Frontal cortex (tissue), 4 donors: Measurements from ENCODE around the gene CNOT4. TPM values are rescaled to one million over a fixed set of nuclear protein-coding genes. Genes with fewer than 3 reads are reported as not detected.

Experiments
- DNase-seq, 2 donors: peaks; one replicate each; pipeline ENCODE4 v3.0.0; 2012; ENCODE audit warnings: low spot score in 2 of 2
- FAIRE-seq: peaks from 2 replicates; lab custom pipeline; 2012; peaks lifted over from hg19 to GRCh38; lab: Jason Lieb, UNC
- total RNA-seq: library from RNA; depleted of rRNA; stranded (reverse); fragments of >200 nt; gene quantifications from one replicate; pipeline ENCODE4 v1.2.3, GENCODE V29; 2014
- donor health status: control.
- donor health status: control.
- donor health status: control.

Gene CNOT4
- total RNA-seq, 1 donor from 2014 or later, result 21.6 TPM

DNA sequence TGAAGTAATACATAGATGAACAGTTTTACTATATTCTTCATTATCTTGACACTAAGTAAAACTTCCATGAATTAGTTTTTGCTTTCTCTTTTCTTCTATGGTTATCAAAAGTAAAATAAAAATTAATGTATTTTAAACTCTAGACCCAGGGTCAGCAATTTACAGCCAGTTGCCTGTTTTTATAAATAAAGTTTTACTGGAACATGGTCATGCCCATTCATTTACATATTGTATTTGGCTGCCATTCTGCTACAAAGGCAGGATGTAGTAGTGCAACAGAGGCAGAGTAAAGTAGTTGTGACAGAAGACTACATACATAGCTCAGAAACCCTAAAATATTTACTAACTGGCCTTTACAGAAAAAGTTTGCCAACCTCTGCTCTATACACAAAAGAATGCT, 98.8 kb downstream of the CNOT4 start:
- DNase-seq (no peak), FAIRE-seq (no peak)

DNA sequence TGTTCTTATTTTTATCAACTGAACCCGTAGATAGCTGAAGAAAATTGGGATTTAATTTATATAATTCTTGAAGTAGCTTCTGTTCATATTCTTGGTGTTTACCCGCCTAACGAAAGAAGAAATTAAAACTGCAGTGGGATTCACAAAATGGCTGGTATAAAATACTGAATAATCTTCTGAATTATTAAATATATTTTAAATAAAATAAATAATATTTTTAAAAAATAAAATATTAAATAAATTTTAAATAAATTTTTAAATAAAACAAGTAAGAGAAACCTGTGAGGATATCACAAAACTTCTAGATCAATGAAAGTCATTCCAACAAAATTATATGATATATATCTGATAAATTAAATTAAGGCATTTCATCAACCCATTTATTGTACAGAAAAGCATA, 99.4 kb downstream of the CNOT4 start:
- FAIRE-seq, result peak; percentile 91

DNA sequence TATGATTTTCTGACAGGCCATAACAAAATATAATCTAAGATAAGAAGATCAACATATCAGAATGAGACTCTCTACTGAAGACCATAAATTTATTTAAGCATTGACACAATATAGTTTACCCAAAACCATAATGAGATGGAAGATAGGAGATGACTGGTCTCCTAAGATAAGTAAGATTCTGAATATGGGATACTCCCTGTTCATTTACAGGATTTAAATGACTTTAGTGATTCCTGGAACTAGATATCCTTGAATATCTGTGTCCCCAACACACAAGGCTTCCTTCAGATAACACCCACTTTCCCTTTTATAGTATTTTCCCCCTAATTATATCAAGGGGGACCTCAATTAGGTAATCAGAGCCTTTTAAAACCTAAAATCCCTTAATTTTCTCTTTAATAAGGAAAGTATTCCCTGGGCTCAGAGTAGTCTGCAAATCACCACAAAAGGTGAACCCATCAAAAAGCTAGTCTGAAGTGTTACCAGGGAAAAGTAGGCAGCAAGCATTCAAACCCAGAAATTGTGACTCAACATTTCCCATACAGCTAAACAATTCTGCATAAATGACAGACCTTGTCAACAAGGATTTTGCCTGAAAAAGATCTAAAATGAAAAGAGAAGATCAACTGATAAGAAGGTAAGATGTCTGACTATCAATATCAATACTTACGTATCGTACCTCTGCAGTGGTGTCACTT, 99.9 kb downstream of the CNOT4 start:
- FAIRE-seq (no peak), DNase-seq (no peak)

More for the DNA sequence above, 99.4 kb downstream of the CNOT4 start:
- DNase-seq, result no peak

- DNase-seq, result no peak
- no peak for FAIRE-seq
Measured at GRCh38 chr7:135407884-135408283, 102.0 kb downstream of the CNOT4 start.

DNA sequence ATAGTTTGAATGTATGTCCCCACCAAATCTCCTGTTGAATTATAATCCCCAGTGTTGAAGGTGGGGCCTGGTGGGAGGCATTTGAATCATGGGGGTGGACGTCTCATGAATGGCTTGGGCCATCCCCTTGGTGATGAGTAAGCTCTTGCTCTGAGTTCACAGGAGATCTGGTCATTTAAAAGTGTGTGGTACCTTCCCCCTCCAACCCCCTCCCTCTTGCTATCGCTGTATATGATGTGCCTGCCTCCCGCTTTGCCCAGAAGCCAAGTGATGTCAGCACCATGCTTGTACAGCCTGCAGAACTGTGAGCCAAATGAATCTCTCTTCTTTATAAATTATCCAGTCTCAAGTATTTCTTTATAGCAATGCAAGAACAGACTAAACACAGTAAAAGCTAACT, 103.0 kb downstream of the CNOT4 start:
- no peak for FAIRE-seq
- DNase-seq, result no peak

- no peak for FAIRE-seq
- DNase-seq, result no peak
Measured at GRCh38 chr7:135405969-135406368, 103.9 kb downstream of the CNOT4 start.

DNA sequence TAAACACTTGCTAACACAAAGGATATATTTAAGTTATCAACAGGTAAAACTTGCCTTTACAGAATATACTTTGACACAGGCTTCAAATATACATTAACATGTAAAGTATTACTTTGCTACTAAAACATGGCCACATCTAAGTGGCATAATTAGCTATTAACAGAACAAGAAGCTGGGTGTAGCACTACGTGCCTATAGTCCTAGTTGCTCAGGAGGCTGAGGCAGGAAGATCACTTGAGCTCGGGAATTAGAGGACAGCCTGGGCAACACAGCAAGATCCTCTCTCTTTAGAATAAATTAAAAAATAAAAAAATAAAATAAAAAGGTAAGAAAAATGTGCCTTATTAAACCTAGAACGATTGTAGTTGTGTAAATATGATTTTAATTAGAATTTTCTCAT, 106.6 kb downstream of the CNOT4 start:
- FAIRE-seq (no peak), DNase-seq (no peak)

DNA sequence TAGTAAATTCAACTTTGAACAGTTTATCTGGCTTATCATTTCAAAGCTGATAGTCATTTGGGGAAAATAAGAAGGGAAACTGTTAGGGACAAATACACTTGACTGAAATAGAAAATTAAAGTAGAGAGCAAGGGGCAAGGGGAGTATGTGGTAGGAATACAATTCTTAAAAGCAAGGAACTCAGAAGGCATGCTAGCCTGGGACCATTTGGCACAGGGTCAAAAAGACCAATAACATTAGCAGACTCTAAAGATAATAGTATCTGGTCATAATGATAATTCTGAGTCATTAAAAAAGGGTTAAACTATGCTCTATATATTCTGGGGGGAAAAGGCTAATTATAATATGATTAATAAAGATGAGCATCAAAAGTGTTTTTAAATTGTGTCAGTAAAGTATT, 112.2 kb downstream of the CNOT4 start:
- no peak for FAIRE-seq
- DNase-seq, result no peak

GRCh38 chr7:135392701-135393100, 117.2 kb downstream of the CNOT4 start:
- FAIRE-seq, result no peak
- no peak for DNase-seq

- FAIRE-seq, result no peak
- no peak for DNase-seq
Measured at GRCh38 chr7:135391514-135391913, 118.4 kb downstream of the CNOT4 start.

- FAIRE-seq, result no peak
- DNase-seq, result no peak
Measured at GRCh38 chr7:135390829-135391228, 119.1 kb downstream of the CNOT4 start.

DNA sequence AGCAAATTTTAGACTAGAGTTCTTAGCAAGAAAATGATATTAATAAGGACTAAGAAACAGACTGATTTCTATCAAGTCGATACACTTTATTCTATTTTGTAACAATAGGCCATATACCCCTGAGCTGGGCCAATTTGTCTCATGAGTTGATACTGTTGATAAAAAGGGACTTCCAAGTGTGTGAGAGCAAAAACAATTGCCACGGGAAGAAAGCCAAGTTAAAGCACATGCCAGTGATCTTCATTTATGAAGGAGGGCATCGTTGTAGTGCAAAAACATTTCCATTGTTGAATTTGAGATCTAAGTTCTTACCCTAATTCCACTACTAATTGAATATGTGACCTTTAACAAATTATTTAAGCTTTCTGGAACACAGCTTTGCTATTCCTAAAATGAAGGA, 119.9 kb downstream of the CNOT4 start:
- DNase-seq (no peak), FAIRE-seq (no peak)

DNA sequence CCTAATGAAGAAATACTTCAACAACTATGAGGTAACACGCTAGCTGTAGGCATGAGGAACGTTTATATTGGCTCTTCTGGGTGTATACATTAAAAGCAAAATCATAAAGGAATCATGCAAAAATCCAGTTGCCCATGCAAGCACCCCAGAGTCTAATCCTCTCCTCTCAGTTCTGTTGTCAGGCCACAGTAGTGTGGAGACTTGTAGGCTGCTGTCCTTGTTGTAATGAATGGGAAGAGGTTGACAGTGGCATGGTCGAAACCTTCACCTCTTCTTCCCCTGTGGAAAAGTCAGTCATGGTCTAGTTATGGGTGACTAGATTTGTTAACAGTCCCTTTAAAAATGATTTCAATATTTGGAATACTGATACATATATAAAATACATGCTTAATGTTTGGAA, 121.3 kb downstream of the CNOT4 start:
- no peak for FAIRE-seq
- DNase-seq, result no peak

- FAIRE-seq, result no peak
Measured at GRCh38 chr7:135386776-135387175, 123.1 kb downstream of the CNOT4 start.

DNA sequence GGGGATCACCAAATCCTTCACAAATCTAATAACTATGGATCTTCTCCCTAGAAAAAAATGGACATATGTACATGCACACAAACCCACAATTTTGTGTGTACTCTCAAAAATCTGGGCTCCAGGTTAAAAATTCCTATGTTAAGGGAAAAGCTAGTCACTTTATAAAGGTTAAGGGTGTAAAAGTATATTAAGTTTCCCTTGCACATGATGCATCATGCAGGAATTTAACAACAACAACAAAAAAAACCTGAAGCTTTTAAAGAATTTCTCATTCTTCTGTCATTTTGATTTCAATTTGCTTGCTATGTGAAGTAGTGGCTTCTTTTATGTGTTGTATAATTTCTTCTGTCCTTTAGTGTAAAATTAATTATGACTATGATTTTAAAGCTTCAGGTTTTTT, 123.7 kb downstream of the CNOT4 start:
- DNase-seq, result no peak
- no peak for FAIRE-seq

More at GRCh38 chr7:135386776-135387175, 123.1 kb downstream of the CNOT4 start:
- no peak for DNase-seq

DNA sequence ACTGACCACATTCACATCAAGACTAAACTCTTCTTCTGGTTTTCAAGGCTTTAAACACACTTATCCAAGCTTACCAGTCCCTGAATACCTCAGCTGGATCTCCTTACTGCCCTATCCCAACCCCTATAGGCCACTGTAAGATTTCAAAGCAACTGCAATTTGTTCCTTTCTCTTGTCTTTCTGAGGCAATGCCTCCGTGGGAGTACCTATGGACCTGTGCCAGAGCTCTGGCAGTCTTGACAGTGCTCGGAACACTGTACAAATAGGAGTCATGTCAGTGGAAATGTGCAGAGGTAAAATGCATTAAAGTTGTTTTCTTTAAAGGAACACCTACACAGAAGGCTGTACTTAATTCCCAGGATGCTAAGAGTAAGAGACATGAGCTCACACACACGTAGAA, 124.7 kb downstream of the CNOT4 start:
- DNase-seq, result no peak
- no peak for FAIRE-seq

- FAIRE-seq, result no peak
Measured at GRCh38 chr7:135383525-135384175, 126.3 kb downstream of the CNOT4 start.

DNA sequence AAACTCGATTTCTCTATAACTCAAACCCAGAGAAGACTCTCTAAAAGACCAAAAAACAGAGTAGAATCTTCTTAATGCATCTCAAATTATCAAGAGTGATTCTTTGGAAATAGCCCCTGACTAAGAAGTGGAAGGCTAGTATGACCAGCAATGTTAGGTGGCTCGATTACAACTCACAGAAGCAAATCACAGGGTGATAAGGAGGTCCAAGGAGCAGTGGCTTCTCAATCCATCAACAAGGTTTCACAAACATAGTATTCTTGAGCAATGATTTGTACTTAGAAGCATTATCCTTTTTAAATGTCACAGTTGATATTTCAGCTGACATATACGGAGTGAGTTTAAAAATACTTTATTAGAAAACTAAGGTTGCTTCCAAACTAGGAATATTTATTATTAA, 127.7 kb downstream of the CNOT4 start:
- DNase-seq (no peak), FAIRE-seq (no peak)

More at GRCh38 chr7:135383525-135384175, 126.3 kb downstream of the CNOT4 start:
- DNase-seq, result no peak

DNA sequence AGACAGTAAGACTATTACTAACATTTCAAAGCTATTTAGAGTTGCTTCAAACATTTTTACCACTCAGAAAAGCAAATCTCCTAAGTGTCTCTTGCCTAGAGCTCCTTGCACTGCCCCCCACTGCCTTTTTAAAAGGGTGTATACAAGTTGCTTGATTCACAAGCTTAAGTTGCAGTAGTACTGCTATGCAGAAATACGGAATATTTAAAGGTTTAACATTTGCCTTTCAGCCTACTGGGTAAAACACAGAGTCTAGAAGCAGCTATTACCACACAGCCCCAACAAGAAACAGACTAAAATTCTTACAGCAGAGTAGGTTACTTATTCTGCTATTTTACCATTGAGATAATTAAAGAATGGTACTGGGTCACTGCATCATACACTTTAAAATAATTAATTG, 128.5 kb downstream of the CNOT4 start:
- DNase-seq (no peak), FAIRE-seq (no peak)

DNA sequence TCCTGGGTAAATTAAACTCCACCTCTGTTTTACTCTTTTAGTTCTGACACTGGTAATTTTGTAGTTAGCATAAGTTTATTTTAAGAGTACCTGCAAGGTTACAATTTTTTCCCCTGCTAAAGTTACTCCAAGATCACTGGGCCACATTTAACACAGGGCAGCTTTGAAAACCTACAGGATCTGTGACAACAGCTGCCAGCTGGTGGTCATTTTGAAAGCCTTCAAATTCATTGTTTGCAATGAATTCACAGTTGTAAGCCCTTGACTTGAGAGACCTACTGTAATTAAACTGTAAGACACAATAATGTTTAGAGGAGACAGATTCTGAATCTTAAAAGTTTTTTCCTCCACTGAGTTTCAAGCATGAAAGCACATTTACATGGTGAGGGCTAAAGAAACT, 129.6 kb downstream of the CNOT4 start:
- no peak for DNase-seq
- FAIRE-seq, result no peak

DNA sequence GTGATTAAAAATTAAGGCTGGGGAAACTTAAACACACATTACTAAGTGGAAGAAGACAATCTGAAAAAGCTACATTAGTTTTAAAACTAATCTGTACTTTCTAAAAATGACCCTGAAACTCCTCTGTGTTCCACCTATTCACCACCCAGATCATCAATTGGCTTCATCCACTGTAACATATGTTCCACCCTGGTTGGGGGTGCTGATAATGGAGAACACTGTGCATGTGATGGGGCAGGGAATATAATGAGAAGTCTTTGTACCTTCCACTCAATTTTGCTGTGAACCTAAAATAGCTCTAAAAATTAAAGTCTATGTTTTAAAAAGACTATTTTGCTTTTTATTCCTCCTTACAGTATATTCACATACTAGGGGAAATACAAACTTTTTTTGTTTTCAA, 132.7 kb downstream of the CNOT4 start:
- DNase-seq, result no peak
- FAIRE-seq, result no peak
